H1 (cell line): ENCODE measurements around the gene MAGI2. TPM values are rescaled to one million over a fixed set of nuclear protein-coding genes. Genes with fewer than 3 reads are reported as not detected.

Experiments used
- CTCF ChIA-PET: fragments of 300-600 bp; sonication (Branson Sonifier 250); formaldehyde crosslinking; loops from one replicate; lab custom pipeline; 2021; ENCODE audit not compliant: partially characterized antibody; lab: Charles Lee
- POLR2A ChIA-PET: fragments of 300-600 bp; sonication (Branson Sonifier 250); formaldehyde crosslinking; loops from one replicate; lab custom pipeline; 2021; ENCODE audit warnings: inconsistent platforms; ENCODE audit not compliant: partially characterized antibody; lab: Charles Lee
- DNase-seq, 2 experiments: peaks; one replicate each; pipeline versions ENCODE4 v3.0.0 to v3.0.0-alpha.2; 2010 to 2022; ENCODE audit warnings: low spot score in 2 of 2, low read depth in 1 of 2, mixed read lengths in 1 of 2
- FAIRE-seq: peaks from 2 replicates; lab custom pipeline; 2011; peaks lifted over from hg19 to GRCh38; lab: Jason Lieb, UNC
- H2AFZ ChIP-seq: 2 replicates; pipeline ENCODE4 v1.8.1; 2012; ENCODE audit warnings: low read length, inconsistent platforms
- H2AK5ac ChIP-seq: 2 replicates; pipeline ENCODE4 v1.6.1; 2013; ENCODE audit warnings: low read depth, low read length
- H2BK120ac ChIP-seq: replicated peaks from 2 replicates; pipeline ENCODE3; 2013; ENCODE audit warnings: low read depth, low read length, inconsistent platforms
- H2BK12ac ChIP-seq: 2 replicates; pipeline ENCODE4 v1.6.1; 2013; ENCODE audit warnings: low read depth, low read length
- H2BK15ac ChIP-seq: 2 replicates; pipeline ENCODE4 v1.6.1; 2013; ENCODE audit warnings: low read length
- H2BK20ac ChIP-seq: 2 replicates; pipeline ENCODE4 v1.6.1; 2013; ENCODE audit warnings: low read length
- H2BK5ac ChIP-seq: 2 replicates; pipeline ENCODE4 v1.6.1; 2013; ENCODE audit warnings: low read depth, low read length
- H3K14ac ChIP-seq: 2 replicates; pipeline ENCODE4 v1.6.1; 2013; ENCODE audit warnings: inconsistent platforms; ENCODE audit not compliant: insufficient read length
- H3K18ac ChIP-seq: 2 replicates; pipeline ENCODE4 v1.6.1; 2013; ENCODE audit warnings: low read length; ENCODE audit errors: extremely low read depth
- H3K23ac ChIP-seq: 2 replicates; pipeline ENCODE4 v1.6.1; 2013; ENCODE audit warnings: inconsistent platforms; ENCODE audit not compliant: insufficient read length
- H3K23me2 ChIP-seq: 2 replicates; pipeline ENCODE4 v1.6.1; 2013; ENCODE audit warnings: low read depth, low read length
- H3K27ac ChIP-seq: 2 replicates; pipeline ENCODE4 v1.6.1; 2011; ENCODE audit warnings: low read depth, low read length, inconsistent platforms
- H3K27me3 ChIP-seq, 4 experiments: replicated peaks in 1 of 4; 1 replicate in 1 of 4; 2 replicates in 3 of 4; pipeline versions ENCODE4 v1.6.1 to v1.8.1; 2011 to 2013; ENCODE audit warnings: low read length in 3 of 4, mild to moderate bottlenecking in 3 of 4, inconsistent platforms in 2 of 4, mixed read lengths in 2 of 4, moderate library complexity in 1 of 4; ENCODE audit not compliant: control insufficient read depth in 3 of 4, insufficient read depth in 3 of 4; ENCODE audit errors: extremely low read depth in 1 of 4
- H3K36me3 ChIP-seq, 4 experiments: 2 replicates each; pipeline versions ENCODE4 v1.6.1 to v1.8.1; 2011 to 2013; ENCODE audit warnings: mild to moderate bottlenecking in 4 of 4, low read length in 3 of 4, moderate library complexity in 2 of 4, control low read depth in 1 of 4, inconsistent platforms in 1 of 4; ENCODE audit not compliant: insufficient read depth in 4 of 4, control insufficient read depth in 2 of 4
- H3K4ac ChIP-seq: replicated peaks from 2 replicates; pipeline ENCODE3; 2013; ENCODE audit warnings: low read length, low read depth, mixed read lengths, inconsistent platforms; ENCODE audit not compliant: insufficient read length
- H3K4me1 ChIP-seq, 4 experiments: replicated peaks in 1 of 4; 1 replicate in 1 of 4; 2 replicates in 3 of 4; pipeline versions ENCODE4 v1.6.1 to v1.8.1; 2011 to 2013; ENCODE audit warnings: low read length in 3 of 4, inconsistent platforms in 2 of 4, mixed read lengths in 1 of 4; ENCODE audit not compliant: insufficient read depth in 4 of 4, control insufficient read depth in 3 of 4
- H3K4me2 ChIP-seq, 2 experiments: 2 replicates each; pipeline versions ENCODE4 v1.6.1 to v1.8.1; 2011 to 2013; ENCODE audit warnings: low read depth in 2 of 2, low read length in 2 of 2, control low read depth in 1 of 2, inconsistent platforms in 1 of 2, mild to moderate bottlenecking in 1 of 2; ENCODE audit not compliant: insufficient read depth in 1 of 2
- H3K4me3 ChIP-seq, 4 experiments: fragments of 200-600, 300-600 bp in 1 of 4; sonication (generic), shearing (Covaris generic), sonication (Bioruptor Twin) in 1 of 4; 2 replicates each; pipeline versions ENCODE4 v1.5.1 to v1.8.1; 2011 to 2016; ENCODE audit warnings: low read length in 4 of 4, low read depth in 3 of 4, control low read depth in 2 of 4, inconsistent platforms in 2 of 4, mild to moderate bottlenecking in 2 of 4, mixed read lengths in 1 of 4, moderate library complexity in 1 of 4; ENCODE audit not compliant: insufficient read depth in 2 of 4; ENCODE audit errors: extremely low read depth in 1 of 4
- H3K56ac ChIP-seq: replicated peaks from 2 replicates; pipeline ENCODE3; 2013; ENCODE audit warnings: low read depth, mild to moderate bottlenecking, mixed read lengths, low read length, inconsistent platforms; ENCODE audit not compliant: insufficient read length
- H3K79me1 ChIP-seq: 2 replicates; pipeline ENCODE4 v1.6.1; 2013; ENCODE audit warnings: low read depth, low read length, control low read depth
- H3K79me2 ChIP-seq, 2 experiments: 2 replicates each; pipeline versions ENCODE4 v1.6.1 to v1.8.1; 2012 to 2013; ENCODE audit warnings: low read length in 2 of 2, mild to moderate bottlenecking in 2 of 2, inconsistent platforms in 1 of 2; ENCODE audit not compliant: insufficient read depth in 2 of 2, control insufficient read depth in 1 of 2
- H3K9ac ChIP-seq, 4 experiments: replicated peaks in 1 of 4; 1 replicate in 1 of 4; 2 replicates in 3 of 4; pipeline versions ENCODE4 v1.6.1 to v1.8.1; 2011 to 2013; ENCODE audit warnings: low read depth in 3 of 4, low read length in 3 of 4, control low read depth in 2 of 4, mild to moderate bottlenecking in 2 of 4, moderate library complexity in 2 of 4, inconsistent platforms in 1 of 4; ENCODE audit errors: extremely low read depth in 1 of 4
- H3K9me3 ChIP-seq, 2 experiments: 2 replicates each; pipeline versions ENCODE4 v1.6.1 to v1.8.1; 2012 to 2013; ENCODE audit warnings: mild to moderate bottlenecking in 2 of 2, moderate library complexity in 2 of 2, control low read depth in 1 of 2, inconsistent platforms in 1 of 2, low read depth in 1 of 2, low read length in 1 of 2, mixed read lengths in 1 of 2; ENCODE audit not compliant: insufficient read depth in 2 of 2
- H4K20me1 ChIP-seq, 2 experiments: replicated peaks in 1 of 2; 2 replicates each; pipeline versions ENCODE3 to v1.8.1; 2011 to 2013; ENCODE audit warnings: inconsistent platforms in 2 of 2, low read length in 2 of 2, mild to moderate bottlenecking in 1 of 2; ENCODE audit not compliant: insufficient read depth in 2 of 2, control insufficient read depth in 1 of 2
- H4K5ac ChIP-seq: 2 replicates; pipeline ENCODE4 v1.6.1; 2013; ENCODE audit warnings: low read length, low read depth, mixed read lengths, inconsistent platforms; ENCODE audit not compliant: insufficient read length
- H4K8ac ChIP-seq: 2 replicates; pipeline ENCODE4 v1.8.0; 2013; ENCODE audit warnings: mild to moderate bottlenecking, moderate library complexity, low read length, inconsistent platforms; ENCODE audit not compliant: insufficient read depth; ENCODE audit errors: extremely low read depth
- H4K91ac ChIP-seq: replicated peaks from 2 replicates; pipeline ENCODE3; 2013; ENCODE audit warnings: low read length, mixed read lengths, inconsistent platforms; ENCODE audit not compliant: insufficient read length
- BACH1 ChIP-seq: IDR thresholded peaks from 2 replicates; pipeline ENCODE4 v1.6.1; 2012; ENCODE audit warnings: low read length, improper control_type of control experiment
- CHD2 ChIP-seq: IDR thresholded peaks from 2 replicates; pipeline ENCODE4 v1.6.1; 2012; ENCODE audit warnings: low read length, improper control_type of control experiment
- CTBP2 ChIP-seq: IDR thresholded peaks from 2 replicates; pipeline ENCODE4 v1.7.0; 2011; ENCODE audit warnings: borderline replicate concordance, mild to moderate bottlenecking, moderate library complexity, mixed read lengths, low read length; ENCODE audit not compliant: insufficient read depth, insufficient read length
- EGR1 ChIP-seq: IDR thresholded peaks from 2 replicates; pipeline ENCODE4 v1.6.1; 2011; ENCODE audit warnings: low read depth, low read length, borderline replicate concordance
- KDM1A ChIP-seq: fragments of 200-600, 300-600 bp; sonication (generic); IDR thresholded peaks from 2 replicates; pipeline ENCODE4 v1.7.1; 2016; ENCODE audit warnings: mild to moderate bottlenecking, low read length, borderline replicate concordance
- MAFK ChIP-seq: IDR thresholded peaks from 2 replicates; pipeline ENCODE4 v1.6.1; 2012; ENCODE audit warnings: low read depth, mild to moderate bottlenecking, improper control_type of control experiment, low read length
- POU5F1 ChIP-seq: IDR thresholded peaks from 2 replicates; pipeline ENCODE4 v1.6.1; 2011; ENCODE audit warnings: low read depth, mild to moderate bottlenecking, low read length, moderate library complexity
- TAF1 ChIP-seq: IDR thresholded peaks from 2 replicates; pipeline ENCODE4 v1.6.1; 2011; ENCODE audit warnings: mild to moderate bottlenecking, low read depth, low read length
- TBP ChIP-seq: IDR thresholded peaks from 2 replicates; pipeline ENCODE4 v1.6.1; 2011; ENCODE audit warnings: low read depth, low read length, improper control_type of control experiment
- TEAD4 ChIP-seq: IDR thresholded peaks from 2 replicates; pipeline ENCODE4 v1.6.1; 2012; ENCODE audit warnings: low read depth, low read length, inconsistent platforms, mixed read lengths
- WGBS, 2 experiments: shearing (Covaris generic) in 1 of 2; methylation state at CpG; one replicate each; pipeline versions ENCODE4 v1.1.6 to v1.1.7; 2013 to 2015; ENCODE audit warnings: low lambda C conversion rate in 2 of 2, mixed read lengths in 2 of 2, inconsistent platforms in 1 of 2, low coverage in 1 of 2, missing lambda C conversion rate in 1 of 2; ENCODE audit not compliant: insufficient replicate concordance in 2 of 2, insufficient coverage in 1 of 2, insufficient read length in 1 of 2; ENCODE audit errors: extremely low coverage in 1 of 2, missing lambda C conversion rate in 1 of 2; 5-methylcytosine and 5-hydroxymethylcytosine counted together
- polyA plus RNA-seq, 7 experiments: library from polyadenylated mRNA; depleted of rRNA in 3 of 7; stranded (reverse) in 5 of 7; unstranded in 2 of 7; fragments of >200 nt in 5 of 7; fragments of 200-250 nt in 2 of 7; gene quantifications; 1 replicate in 5 of 7; 2 replicates in 1 of 7; 4 replicates in 1 of 7; pipeline versions ENCODE4 v1.2.1 to v1.2.3, GENCODE V29; 2011 to 2013; ENCODE audit warnings: missing spikeins in 2 of 7, mixed read lengths in 2 of 7
- total RNA-seq: library from RNA; stranded (reverse); fragmentation: NEBNext Ultra II Directional; extraction: Animal tissue kit (Norgen Biotek cat#: 25700); gene quantifications from 2 replicates; pipeline ENCODE4 v1.2.1, GENCODE V29; 2021
- TF ChIP-seq, protein P1 (sequence below), 3 experiments: IDR thresholded peaks; 1 replicate in 2 of 3; 2 replicates in 1 of 3; pipeline versions ENCODE4 v1.5.1 to v1.6.1; 2011; ENCODE audit warnings: low read length in 3 of 3, mild to moderate bottlenecking in 3 of 3, inconsistent platforms in 2 of 3, low read depth in 1 of 3, moderate library complexity in 1 of 3; ENCODE audit not compliant: insufficient read depth in 1 of 3; ENCODE audit errors: control extremely low read depth in 1 of 3
- TF ChIP-seq, protein P2 (sequence below): IDR thresholded peaks from 2 replicates; pipeline ENCODE4 v1.6.1; 2012; ENCODE audit warnings: inconsistent platforms

Gene MAGI2
- total and polyA plus RNA-seq, 2 of the 8 experiments (the other 6 are each of a cell fraction or from before 2014, with no cell fraction given) = 6.0 to 27.3 TPM

DNA sequence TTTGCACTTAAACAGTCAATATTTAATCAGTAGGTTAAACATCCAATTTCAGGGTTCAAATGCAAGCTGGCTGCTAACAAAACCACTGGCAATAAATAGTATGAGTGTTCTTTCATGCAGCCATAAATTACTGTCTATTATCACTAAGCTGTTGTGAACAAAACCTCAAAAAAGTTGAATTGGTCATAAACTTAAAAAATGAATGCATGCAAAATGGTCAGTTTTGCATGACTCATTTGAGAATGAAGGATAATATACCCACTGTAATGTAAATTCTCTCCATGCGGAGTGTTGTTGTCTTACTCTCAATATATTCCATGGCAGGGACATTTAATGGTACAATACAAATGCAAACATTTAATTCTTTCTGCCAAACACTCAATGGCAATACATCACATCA lies 226.4 kb downstream of the MAGI2 start:
- no peak overlapping the region for H3K4ac ChIP-seq
- no peak overlapping the region for H2BK20ac ChIP-seq
- H3K4me2 ChIP-seq = no peak overlapping the region
- DNase-seq (no peak), FAIRE-seq (no peak)
- no peak overlapping the region for H2BK15ac ChIP-seq
- no peak overlapping the region for H2AK5ac ChIP-seq
- no peaks in the 10 kb centered on the region for H3K23me2 ChIP-seq
- H4K8ac ChIP-seq = no peak overlapping the region
- no peak overlapping the region for H3K14ac ChIP-seq
- no peak overlapping the region for H3K9ac ChIP-seq
- H3K27me3 ChIP-seq = no peaks in the 10 kb centered on the region
- no peak overlapping the region for H3K56ac ChIP-seq
- H2BK120ac ChIP-seq = no peak overlapping the region
- ChIA-PET POLR2A (no interaction called here), CTCF (interaction anchor here (1.4 kb wide), 1 partner anchor 44 kb away, joined by 3 read pairs; no protein-coding TSS in a partner anchor)
- 67% methylated on average over 1 of the region's 1 CpG; no CpG with 5 or more reads in 1 of the 2 experiments for WGBS, 2 experiments
- no peak overlapping the region for H3K27ac ChIP-seq
- no peak overlapping the region for H3K23ac ChIP-seq
- no peaks in the 10 kb centered on the region for H3K36me3 ChIP-seq
- no peak overlapping the region for H3K18ac ChIP-seq
- H3K4me1 ChIP-seq = peaks cover 0 to 3% (median 0%) of the 10 kb centered on the region in 4 experiments; a peak in 2 of 7 replicates
- H3K79me1 ChIP-seq = no peaks in the 10 kb centered on the region
- H4K91ac ChIP-seq = no peak overlapping the region
- no peak overlapping the region for H2AFZ ChIP-seq
- H4K20me1 ChIP-seq = no peaks in the 10 kb centered on the region
- H3K4me3 ChIP-seq = no peak overlapping the region
- no peak overlapping the region for H2BK12ac ChIP-seq
- no peaks in the 10 kb centered on the region for H3K9me3 ChIP-seq
- H4K5ac ChIP-seq = no peak overlapping the region
- H3K79me2 ChIP-seq = no peaks in the 10 kb centered on the region
- no peak overlapping the region for H2BK5ac ChIP-seq
- TF ChIP-seq CHD2 = no peak
- TF ChIP-seq BACH1 = no peak
- TF ChIP-seq TAF1 = no peak
- no peak for TF ChIP-seq EGR1
- no peak for TF ChIP-seq MAFK
- TF ChIP-seq, protein P1, sequence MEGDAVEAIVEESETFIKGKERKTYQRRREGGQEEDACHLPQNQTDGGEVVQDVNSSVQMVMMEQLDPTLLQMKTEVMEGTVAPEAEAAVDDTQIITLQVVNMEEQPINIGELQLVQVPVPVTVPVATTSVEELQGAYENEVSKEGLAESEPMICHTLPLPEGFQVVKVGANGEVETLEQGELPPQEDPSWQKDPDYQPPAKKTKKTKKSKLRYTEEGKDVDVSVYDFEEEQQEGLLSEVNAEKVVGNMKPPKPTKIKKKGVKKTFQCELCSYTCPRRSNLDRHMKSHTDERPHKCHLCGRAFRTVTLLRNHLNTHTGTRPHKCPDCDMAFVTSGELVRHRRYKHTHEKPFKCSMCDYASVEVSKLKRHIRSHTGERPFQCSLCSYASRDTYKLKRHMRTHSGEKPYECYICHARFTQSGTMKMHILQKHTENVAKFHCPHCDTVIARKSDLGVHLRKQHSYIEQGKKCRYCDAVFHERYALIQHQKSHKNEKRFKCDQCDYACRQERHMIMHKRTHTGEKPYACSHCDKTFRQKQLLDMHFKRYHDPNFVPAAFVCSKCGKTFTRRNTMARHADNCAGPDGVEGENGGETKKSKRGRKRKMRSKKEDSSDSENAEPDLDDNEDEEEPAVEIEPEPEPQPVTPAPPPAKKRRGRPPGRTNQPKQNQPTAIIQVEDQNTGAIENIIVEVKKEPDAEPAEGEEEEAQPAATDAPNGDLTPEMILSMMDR (IDR thresholded peaks at IDR 0.05; ENCODE audit: control extremely low read depth in 1 of 3, insufficient read depth in 1 of 3, low read depth in 1 of 3, low read length in 3 of 3) = no peak
- TF ChIP-seq, protein P2, sequence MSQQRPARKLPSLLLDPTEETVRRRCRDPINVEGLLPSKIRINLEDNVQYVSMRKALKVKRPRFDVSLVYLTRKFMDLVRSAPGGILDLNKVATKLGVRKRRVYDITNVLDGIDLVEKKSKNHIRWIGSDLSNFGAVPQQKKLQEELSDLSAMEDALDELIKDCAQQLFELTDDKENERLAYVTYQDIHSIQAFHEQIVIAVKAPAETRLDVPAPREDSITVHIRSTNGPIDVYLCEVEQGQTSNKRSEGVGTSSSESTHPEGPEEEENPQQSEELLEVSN = no peak
- TF ChIP-seq KDM1A = no peak
- no peak for TF ChIP-seq CTBP2
- TF ChIP-seq POU5F1 = no peak
- TF ChIP-seq TBP = no peak
- TF ChIP-seq TEAD4 = no peak
